Ishikawa (cell line): Measurements from ENCODE around the gene U2SURP.

ENCODE experiments used
- CEBPB ChIP-seq: IDR thresholded peaks from 2 replicates; pipeline ENCODE4 v1.6.1; 2012
- CREB1 ChIP-seq: IDR thresholded peaks from 2 replicates; pipeline ENCODE4 v1.6.1; 2012; ENCODE audit warnings: low read depth
- EGR1 ChIP-seq: IDR thresholded peaks from 2 replicates; pipeline ENCODE4 v1.6.1; 2012
- EP300 ChIP-seq: IDR thresholded peaks from 2 replicates; pipeline ENCODE4 v1.6.1; 2012; ENCODE audit warnings: borderline replicate concordance
- FOXM1 ChIP-seq: IDR thresholded peaks from 2 replicates; pipeline ENCODE4 v1.6.1; 2012; ENCODE audit warnings: low read depth, borderline replicate concordance
- MAX ChIP-seq: IDR thresholded peaks from 2 replicates; pipeline ENCODE4 v1.6.1; 2012
- NFIC ChIP-seq: IDR thresholded peaks from 2 replicates; pipeline ENCODE4 v1.6.1; 2012
- RAD21 ChIP-seq: IDR thresholded peaks from 2 replicates; pipeline ENCODE4 v1.6.1; 2012; ENCODE audit warnings: low read depth
- TAF1 ChIP-seq: IDR thresholded peaks from 2 replicates; pipeline ENCODE4 v1.6.1; 2012; ENCODE audit warnings: low read depth, mild to moderate bottlenecking
- TCF12 ChIP-seq: IDR thresholded peaks from 2 replicates; pipeline ENCODE4 v1.6.1; 2012; ENCODE audit warnings: low read depth
- TEAD4 ChIP-seq: IDR thresholded peaks from 2 replicates; pipeline ENCODE4 v1.6.1; 2012
- USF1 ChIP-seq: IDR thresholded peaks from 2 replicates; pipeline ENCODE4 v1.6.1; 2012
- YY1 ChIP-seq: IDR thresholded peaks from 2 replicates; pipeline ENCODE4 v1.6.1; 2012; ENCODE audit warnings: low read depth
- ZBTB7A ChIP-seq: IDR thresholded peaks from 2 replicates; pipeline ENCODE4 v1.6.1; 2012; ENCODE audit warnings: low read depth
- TF ChIP-seq, protein P1 (sequence below): IDR thresholded peaks from 2 replicates; pipeline ENCODE4 v1.6.1; 2012; ENCODE audit warnings: low read depth, mild to moderate bottlenecking

Gene U2SURP

DNA sequence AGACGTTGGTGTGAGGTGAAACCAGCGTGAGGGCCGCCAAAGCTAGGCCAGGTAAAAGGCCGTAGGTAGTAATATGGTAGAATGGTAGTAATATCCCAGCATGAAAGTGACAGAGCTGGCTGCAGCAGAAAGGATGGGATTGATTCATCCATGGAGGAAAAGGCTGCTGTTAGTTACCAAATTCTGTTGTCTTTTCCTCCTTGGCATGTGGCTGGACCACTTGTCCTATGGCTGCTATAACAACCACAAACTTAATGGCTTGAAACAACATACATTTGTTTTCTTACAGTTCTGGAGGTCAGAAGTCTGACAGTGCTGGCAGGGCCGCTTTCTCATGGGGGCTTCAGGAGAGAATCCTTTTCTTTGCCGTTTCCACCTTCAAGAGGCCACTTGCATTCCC, 70.4 kb downstream of the U2SURP start:
- TF ChIP-seq YY1 = no peak
- no peak for TF ChIP-seq ZBTB7A

DNA sequence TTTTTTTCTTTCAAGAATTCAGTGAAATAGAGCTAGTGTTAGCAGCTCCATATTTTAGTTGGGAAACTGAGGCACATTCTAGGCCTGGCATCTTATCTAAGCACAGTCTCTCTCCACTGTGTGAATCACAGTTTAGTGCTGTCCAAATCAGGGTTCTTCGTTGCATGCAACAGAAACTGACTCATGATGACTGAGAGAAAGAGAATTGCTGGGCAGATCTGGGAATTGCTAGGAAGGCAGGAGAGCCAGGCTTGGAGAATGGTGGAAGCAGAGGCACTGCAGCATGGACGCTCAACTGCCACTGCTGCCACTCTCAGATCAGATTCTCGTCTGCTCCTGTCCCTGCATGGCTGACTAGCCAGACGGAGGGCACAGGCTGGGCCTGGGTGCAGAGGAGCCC, 77.5 kb downstream of the U2SURP start:
- TF ChIP-seq, protein P1, sequence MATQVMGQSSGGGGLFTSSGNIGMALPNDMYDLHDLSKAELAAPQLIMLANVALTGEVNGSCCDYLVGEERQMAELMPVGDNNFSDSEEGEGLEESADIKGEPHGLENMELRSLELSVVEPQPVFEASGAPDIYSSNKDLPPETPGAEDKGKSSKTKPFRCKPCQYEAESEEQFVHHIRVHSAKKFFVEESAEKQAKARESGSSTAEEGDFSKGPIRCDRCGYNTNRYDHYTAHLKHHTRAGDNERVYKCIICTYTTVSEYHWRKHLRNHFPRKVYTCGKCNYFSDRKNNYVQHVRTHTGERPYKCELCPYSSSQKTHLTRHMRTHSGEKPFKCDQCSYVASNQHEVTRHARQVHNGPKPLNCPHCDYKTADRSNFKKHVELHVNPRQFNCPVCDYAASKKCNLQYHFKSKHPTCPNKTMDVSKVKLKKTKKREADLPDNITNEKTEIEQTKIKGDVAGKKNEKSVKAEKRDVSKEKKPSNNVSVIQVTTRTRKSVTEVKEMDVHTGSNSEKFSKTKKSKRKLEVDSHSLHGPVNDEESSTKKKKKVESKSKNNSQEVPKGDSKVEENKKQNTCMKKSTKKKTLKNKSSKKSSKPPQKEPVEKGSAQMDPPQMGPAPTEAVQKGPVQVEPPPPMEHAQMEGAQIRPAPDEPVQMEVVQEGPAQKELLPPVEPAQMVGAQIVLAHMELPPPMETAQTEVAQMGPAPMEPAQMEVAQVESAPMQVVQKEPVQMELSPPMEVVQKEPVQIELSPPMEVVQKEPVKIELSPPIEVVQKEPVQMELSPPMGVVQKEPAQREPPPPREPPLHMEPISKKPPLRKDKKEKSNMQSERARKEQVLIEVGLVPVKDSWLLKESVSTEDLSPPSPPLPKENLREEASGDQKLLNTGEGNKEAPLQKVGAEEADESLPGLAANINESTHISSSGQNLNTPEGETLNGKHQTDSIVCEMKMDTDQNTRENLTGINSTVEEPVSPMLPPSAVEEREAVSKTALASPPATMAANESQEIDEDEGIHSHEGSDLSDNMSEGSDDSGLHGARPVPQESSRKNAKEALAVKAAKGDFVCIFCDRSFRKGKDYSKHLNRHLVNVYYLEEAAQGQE = no peak
- TF ChIP-seq TEAD4 (no peak), TAF1 (no peak), EP300 (no peak), USF1 (no peak), EGR1 (no peak), CEBPB (no peak), ZBTB7A (no peak), CREB1 (no peak)

DNA sequence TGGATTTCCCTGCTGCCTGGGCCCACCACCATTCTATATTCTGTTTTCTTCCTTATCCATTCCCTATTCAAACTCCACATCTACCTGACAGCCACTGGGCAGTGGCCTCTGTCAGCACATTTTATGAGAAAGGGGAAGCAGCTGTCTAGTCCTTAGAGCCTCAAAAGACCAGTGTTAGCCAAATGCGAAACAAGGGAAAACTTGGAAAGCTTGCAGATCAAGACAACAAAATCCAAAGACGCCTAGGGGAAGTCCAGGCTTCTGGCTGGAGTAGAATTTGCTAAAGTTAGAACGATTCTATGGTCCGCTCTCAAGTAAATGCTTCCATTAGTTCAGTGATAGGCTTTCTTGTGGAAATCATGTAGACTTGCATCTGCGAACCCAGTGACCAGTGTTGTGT, 78.8 kb downstream of the U2SURP start:
- no peak for TF ChIP-seq NFIC
- TF ChIP-seq TAF1 = no peak
- no peak for TF ChIP-seq CEBPB
- TF ChIP-seq RAD21 = no peak
- TF ChIP-seq, protein P1 = no peak

DNA sequence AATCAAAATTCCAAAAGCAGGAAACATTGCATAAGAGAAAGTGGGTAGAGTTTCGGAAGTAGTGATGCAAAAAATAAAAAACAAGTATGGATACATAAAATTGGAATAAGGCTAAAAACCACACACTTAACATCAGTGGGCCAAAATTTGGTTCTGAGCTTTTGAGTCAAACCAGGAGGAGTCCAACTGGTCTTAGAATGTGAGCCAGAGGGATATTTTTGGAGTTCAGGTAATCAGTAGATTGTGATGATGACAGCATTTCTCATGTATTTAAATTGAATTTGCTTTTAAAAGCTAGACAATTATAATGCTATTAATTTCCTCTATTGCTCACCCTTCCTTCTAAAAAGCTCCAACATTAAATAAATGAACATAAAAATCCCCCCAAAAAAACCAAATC, 80.0 kb downstream of the U2SURP start:
- TF ChIP-seq, protein P1 = no peak
- TF ChIP-seq MAX (no peak), TEAD4 (no peak), CEBPB (no peak), YY1 (no peak)

DNA sequence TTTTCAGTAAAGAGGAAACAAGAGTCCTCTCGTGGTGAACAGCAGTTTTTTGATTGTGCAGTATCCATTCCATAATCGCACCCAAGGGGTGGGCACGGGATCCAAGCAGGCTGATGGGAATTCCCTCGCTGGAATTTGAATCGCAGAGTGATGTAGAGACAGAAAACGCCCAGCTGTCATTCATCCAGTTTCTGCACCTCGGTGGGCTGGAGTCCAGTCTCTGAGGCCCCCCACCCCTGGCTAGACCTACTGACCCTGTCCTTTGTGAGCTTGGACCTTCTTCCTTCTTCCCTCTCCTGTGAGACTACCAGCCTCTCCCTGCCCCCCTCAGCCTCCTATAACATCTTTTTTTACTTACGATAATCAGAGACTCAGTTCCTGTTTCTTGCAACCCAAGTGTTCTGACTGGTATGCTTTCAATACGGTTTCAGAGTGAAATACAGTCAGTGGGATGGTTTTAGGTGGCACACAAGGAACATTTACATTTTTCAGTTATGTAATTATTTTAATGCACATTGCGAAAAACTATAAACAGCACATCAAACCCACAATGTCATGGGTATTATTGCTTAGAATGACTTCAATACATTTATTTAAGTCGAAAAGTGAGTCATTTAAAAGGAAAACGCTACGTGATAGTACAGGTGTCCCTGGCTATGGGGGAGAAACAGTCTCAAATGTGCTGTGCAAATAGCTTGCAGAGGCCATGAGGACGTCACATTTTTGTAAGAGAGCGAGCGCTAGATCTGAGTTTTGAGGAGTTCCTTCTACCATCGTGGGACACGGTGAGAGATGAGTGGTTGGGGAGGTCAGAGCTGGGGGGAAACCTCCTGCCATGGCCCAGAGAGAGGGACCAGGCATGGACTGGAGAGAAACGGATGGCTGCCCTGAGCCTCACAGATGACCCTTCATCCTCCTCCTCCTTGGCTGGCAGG, 80.7 kb downstream of the U2SURP start:
- TF ChIP-seq ZBTB7A (no peak), TEAD4 (no peak), USF1 (no peak), YY1 (no peak), NFIC (no peak), FOXM1 (no peak), EP300 (no peak), RAD21 (no peak), EGR1 (no peak), CEBPB (no peak), TCF12 (no peak), CREB1 (no peak), TAF1 (no peak), MAX (no peak)
- TF ChIP-seq, protein P1 = no peak
